Epithelial cell of proximal tubule (primary cell): Measurements from ENCODE around the gene LPCAT1. TPM values are rescaled to one million over a fixed set of nuclear protein-coding genes. Genes with fewer than 3 reads are reported as not detected.

Source experiments
- total RNA-seq: library from RNA; depleted of rRNA; stranded (reverse); fragments of >200 nt; gene quantifications from 2 replicates; pipeline ENCODE4 v1.2.3, GENCODE V29; 2015

The LPCAT1 gene
- total RNA-seq, 1 donor from 2014 or later = 105 TPM

Other genes starting within 250 kb of the LPCAT1 start
- 0.07 TPM in 1 of 2 replicates, not detected in the other for gene TERT, start 228.9 kb downstream of the LPCAT1 start, total RNA-seq
- gene CLPTM1L, start 178.9 kb downstream of the LPCAT1 start, total RNA-seq = 112 and 197 TPM in 2 replicates
- gene SLC6A3, start 78.5 kb downstream of the LPCAT1 start, total RNA-seq = not detected in 2 replicates